NCI-H526 treated with DMSO at 0.1 percent for 48 hours (cell line): ENCODE measurements around the gene MOV10.
"Not testable (repeated sequence)": the region's sequence is repeated elsewhere in the genome, so short reads cannot be mapped to it uniquely, and the experiment has no call there.

Experiments
- DNase-seq: peaks from one replicate; lab custom pipeline; 2025; lab: John Stamatoyannopoulos, UW

The MOV10 gene, protein sequence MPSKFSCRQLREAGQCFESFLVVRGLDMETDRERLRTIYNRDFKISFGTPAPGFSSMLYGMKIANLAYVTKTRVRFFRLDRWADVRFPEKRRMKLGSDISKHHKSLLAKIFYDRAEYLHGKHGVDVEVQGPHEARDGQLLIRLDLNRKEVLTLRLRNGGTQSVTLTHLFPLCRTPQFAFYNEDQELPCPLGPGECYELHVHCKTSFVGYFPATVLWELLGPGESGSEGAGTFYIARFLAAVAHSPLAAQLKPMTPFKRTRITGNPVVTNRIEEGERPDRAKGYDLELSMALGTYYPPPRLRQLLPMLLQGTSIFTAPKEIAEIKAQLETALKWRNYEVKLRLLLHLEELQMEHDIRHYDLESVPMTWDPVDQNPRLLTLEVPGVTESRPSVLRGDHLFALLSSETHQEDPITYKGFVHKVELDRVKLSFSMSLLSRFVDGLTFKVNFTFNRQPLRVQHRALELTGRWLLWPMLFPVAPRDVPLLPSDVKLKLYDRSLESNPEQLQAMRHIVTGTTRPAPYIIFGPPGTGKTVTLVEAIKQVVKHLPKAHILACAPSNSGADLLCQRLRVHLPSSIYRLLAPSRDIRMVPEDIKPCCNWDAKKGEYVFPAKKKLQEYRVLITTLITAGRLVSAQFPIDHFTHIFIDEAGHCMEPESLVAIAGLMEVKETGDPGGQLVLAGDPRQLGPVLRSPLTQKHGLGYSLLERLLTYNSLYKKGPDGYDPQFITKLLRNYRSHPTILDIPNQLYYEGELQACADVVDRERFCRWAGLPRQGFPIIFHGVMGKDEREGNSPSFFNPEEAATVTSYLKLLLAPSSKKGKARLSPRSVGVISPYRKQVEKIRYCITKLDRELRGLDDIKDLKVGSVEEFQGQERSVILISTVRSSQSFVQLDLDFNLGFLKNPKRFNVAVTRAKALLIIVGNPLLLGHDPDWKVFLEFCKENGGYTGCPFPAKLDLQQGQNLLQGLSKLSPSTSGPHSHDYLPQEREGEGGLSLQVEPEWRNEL

DNA sequence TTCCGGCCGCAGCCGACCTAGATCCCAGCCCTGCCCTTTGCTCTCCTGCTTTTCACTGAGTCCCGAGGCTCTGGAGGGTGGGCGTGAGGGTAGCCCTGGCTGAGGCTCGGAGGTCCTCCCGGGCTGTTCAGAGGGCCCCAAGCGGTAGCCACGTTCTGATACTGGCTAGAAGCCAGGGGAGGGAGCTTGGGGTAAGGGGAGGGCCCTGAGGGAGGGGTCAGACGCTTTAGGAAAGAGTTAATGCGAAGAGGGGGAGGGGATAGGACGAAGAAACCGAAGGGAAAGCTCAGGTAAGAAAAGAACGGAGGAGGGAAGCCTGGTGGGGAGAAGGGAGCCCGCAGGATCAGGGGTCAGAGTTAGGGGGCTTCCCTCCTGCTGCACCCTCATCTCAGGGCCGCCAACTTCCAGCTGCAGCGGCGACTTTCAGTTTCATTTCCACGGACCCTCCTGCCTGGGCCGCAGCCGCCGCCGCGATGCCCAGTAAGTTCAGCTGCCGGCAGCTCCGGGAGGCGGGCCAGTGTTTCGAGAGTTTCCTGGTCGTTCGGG lies at the start of gene MOV10:
TSS of gene MOV10 (plus strand) at position 220 of the 546 bp plus-strand sequence. CDS start at position 474, 254 bp downstream.
- peak; percentile 82 for DNase-seq

DNA sequence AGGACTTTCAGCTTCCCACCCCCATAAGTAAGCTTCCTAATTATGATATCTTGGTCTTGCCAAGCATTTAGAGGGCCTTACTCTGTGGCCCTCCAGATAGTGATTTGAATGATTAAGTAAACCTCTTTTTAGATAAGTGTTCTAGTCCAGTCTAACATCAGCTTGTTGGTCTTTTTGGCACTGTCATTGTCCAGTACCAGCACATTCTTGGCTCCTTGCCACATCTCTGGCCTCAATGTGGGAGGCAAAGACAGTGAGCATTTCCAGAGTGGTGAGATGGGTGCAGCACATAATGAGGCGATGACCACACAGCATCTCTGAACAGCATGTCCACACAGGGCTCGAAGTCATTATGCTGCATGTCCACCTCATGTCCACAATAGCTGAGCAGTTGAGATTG lies 48.8 kb upstream of the MOV10 start:
- no peak for DNase-seq

DNA sequence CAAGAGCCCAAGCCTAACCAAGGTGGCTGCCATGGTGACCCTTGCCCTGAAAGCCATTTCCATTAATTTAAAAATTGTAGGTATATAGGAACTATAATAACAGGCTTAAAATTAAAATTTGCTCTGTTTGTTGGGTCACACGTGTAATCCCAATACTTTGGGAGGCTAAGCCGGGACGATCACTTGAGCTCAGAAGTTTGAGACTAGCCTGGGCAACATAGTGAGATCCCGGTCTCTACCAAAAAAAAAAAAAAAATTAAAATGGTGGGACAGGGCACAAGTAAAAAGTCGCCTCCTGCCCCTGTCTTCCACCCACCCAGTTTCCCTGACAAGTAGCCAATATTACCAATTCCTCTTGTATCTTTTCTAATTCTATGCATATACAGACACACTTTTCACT lies 48.3 kb upstream of the MOV10 start:
- DNase-seq, result no peak

DNA sequence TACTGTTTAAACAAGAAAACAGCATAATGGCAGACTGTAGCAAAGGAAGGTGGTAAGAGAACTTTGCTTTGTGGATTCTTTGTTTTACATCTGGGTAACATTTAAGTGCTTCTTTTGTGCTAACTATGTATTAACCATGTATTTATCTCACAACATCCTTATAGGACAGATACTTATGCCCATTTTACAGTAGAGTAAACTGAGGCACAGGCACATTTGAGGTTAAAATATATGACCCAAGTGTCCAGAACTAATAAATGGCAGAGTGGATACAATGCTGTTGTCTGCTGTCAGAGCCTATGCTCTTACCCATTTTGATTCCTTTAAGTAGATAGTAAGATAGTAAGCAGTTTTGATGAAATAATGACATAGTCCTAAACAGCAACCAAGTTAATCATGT lies 47.6 kb upstream of the MOV10 start:
- no peak for DNase-seq

DNA sequence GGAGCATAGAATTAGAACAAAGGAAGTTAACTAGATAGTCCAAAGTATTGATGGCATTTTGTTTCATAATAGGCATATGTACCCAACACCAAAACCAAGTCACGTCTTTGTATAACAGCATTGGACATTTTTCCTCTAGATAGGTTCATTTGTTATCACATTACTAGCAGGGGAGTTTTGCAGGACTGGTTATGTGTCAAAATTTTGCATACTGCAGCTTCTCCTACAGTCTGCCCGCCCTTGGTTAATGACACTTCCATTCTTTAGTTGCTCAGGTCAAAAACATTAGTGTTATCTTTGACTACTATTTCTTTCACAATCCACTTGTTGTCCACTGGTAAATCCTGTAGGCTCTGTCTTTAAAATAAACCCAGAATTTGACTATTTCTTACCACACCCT lies 45.9 kb upstream of the MOV10 start:
- DNase-seq, result no peak

DNA sequence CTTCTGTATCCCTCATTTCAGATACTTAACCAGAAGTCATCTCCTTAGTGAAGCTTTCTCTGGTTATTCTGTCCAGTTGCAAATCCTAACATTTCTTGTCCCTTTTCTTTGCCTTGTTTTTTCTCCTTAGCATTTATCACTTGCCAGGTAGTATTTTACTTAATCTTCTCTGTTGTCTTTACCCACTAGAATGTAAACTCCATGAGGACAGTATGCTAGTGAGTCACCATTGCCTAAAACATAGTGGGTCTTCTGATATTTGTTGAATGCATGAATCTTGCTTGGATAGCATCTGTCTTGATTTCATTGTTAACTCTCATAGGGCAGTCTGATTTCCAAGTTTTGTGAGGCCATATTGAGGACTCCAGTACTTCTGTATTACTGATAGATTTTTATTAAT lies 45.2 kb upstream of the MOV10 start:
- no peak for DNase-seq

DNA sequence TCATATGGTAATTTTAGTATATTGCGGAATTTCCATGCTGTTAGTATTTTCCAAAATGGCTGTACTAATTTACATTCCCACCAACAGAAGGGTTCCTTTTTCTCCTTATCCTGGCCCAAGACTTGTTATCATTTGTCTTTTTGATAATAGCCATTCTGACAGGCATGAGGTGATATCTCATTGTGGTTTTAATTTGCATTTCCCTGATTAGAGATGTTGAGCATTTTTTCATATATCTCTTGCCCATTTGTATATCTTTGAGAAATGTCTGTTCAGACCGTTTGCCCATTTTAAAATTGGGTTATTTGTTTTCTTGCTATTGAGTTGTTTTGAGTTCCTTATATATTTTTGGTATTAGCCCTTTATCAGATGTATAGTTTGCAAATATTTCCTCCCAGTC lies 40.8 kb upstream of the MOV10 start:
- no peak for DNase-seq

DNA sequence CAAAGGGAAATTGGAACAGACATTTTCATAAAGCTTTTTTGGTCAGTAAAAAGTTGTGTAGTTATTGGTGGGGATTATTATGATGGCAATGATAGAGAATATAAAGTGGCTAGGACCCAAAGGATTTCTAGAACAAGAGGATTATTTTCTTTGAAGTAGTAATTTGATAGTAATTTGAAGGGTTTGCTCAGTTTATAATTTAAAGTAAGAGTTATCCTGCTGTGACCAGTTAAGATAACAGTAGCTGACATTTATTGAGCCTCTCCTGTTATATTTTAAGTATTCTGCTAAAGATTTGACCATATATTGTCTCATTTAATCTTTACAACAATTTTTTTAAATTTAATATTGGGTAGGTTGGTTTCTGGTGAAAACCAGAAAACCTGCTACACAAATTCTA lies 40.1 kb upstream of the MOV10 start:
- DNase-seq, result no peak

DNA sequence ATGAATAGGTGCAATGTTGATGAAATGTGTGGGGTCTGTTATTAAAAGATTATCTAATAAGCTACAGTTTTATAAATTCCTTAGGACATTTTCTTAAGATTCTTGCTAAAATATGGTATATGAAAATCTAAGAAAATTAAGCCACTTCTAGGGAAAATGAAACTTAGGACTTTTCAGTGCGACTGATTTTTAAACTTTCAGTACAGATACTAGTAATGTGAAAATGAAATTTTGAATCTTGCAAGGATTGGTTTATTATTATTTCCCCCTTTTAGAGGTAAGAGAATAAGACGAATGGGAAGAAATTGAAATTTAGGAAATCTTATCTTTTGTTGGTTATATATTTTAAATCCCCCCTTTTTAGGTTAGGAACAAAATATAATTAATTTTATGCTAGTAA lies 38.4 kb upstream of the MOV10 start:
- no peak for DNase-seq

DNA sequence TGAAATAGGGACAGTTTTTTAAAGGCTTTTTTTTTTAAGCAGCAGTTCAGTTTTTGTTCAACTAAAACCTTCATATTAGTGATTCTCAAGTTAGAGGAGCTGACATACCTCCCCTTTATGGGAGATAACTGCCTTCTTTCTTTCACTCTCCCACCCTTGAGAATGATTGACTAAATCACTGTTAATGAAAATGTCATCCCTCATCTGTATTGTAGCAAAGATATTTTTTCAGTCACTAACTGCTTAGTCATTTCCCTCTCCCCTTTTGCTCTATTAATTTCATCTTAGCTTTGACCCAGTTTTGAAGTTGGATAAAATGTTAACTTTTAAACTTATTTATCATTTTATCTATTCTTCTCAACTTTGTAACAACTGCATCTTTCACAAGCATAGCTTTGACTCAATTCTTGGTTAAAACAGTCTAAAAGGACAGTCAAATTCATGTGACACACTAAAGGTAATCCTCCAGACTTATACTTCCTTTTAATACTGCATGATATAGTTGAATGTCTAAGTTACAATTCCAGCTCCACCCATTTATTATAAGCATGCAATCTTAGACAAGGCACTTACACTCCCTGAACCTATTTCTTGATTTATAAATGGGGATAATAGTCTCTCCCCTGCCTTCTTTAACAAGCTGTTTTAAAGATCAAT lies 37.7 kb upstream of the MOV10 start:
- DNase-seq, result no peak

DNA sequence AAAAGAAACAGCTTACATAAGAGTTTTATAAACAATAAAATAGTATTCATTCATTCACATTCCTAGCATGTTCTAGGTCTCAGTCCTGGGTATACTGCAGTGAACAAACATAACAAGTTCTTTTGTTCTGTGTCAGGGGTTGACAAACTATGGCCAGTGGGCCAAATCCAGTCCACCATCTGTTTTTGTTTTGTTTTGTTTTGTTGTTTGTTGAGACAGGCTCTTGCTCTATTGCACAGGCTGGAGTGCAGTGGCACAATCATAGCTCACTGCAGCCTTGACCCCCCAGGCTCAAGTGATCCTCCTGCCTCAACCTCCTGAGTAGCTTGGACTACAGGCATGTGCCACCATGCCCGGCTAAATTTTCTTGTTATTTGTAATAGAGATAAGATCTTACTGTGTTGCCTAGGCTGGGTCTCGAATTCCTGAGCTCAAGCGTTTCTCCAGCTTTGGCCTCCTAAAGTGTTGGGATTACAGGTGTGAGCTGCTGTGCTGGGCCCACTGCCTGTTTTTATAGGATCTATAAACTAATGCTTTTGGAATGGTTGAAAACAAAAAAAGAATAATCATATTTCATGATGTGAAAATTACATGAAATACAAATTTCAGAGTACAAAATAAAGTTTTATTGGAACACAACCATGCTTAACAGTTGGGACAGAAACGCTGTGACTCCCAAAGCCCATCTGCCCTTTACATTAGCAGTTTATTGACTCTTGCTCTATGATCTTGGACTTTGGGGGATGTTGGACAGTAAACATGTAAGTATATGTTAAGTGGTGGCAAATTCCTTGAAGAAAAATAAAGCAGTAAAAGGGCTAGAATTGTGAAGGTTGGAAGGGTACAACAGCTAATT lies 37.0 kb upstream of the MOV10 start:
- DNase-seq, result no peak

DNA sequence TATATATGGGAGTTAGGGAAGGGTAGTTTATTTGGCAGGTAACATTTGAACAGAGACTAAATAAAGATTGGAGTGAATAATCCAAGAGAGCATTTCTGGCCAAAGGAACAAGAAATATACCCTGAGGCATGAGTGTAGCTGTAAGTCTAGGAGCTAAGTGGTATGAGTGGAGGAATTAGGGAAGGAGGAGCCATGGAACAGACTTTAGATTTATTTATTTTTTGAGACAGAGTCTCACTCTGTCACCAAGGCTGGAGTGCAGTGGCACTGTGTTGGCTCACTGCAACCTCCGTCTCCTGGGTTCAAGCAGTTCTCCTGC lies 36.4 kb upstream of the MOV10 start:
- DNase-seq, result no peak

DNA sequence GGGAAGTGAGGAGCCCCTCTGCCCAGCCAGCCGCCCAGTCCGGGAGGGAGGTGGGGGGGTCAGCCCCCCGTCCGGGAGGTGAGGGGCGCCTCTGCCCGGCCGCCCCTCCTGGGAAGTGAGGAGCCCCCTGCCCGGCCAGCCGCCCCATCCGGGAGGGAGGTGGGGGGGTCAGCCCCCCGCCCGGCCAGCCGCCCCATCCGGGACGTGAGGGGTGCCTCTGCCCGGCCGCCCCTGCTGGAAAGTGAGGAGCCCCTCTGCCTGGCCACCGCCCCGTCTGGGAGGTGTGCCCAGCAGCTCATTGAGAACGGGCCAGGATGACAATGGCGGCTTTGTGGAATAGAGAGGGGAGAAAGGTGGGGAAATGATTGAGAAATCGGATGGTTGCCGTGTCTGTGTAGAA lies 34.0 kb upstream of the MOV10 start:
- DNase-seq, result not testable (repeated sequence)

DNA sequence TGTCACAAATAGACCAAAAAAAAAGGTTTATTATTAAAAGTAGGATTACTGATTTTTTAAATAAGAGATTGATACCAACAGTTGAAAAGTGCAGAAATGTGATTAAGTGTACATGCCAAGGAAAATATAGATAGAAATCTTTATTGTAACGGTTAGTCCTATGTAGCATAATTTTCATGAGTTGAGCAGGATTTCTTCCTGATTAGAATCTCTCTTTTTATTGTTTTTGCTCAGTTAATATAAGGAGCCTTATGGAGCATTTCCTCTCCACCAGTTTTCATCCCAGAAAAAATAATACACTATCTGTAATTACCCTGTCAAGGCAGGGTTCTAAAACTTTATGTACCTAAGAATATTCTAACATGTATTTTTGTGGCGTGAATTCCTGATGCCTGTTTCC lies 31.4 kb upstream of the MOV10 start:
- DNase-seq, result no peak

DNA sequence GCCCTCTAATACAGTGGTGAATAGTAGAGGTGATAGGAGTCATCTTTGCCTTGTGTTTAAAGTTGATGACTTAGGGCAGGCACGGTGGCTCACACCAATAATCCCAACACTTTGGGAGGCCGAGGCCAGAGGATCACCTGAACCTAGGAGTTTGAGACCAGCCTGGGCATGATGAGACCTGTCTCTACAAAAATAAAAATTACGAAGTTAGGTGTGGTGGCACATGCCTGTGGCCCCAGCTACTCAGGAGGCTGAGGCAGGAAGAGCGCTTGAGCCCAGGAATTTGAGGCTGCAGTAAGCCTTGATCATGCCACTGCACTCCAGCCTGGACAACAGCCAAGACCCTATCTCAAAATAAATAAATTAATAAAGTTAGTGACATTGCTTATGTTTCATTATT lies 28.2 kb upstream of the MOV10 start:
- no peak for DNase-seq

DNA sequence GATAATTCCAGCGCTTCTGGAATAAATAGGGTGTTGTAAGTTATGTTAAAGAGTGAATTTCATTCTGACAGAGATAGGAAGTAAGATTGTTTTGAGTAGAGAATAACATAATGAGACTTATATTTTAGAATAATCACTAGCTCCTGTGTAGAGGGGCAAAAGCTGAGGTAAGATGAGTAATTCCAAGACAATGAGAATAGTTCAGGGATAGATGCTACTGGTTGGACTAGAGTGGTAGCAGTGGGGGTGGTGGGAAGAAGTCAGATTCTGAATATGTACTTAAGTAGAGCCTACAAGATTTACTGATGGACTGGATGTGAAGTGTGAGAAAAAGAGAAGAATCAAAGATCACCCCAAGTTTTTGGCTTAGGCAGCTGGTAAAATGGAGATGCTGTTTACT lies 23.3 kb upstream of the MOV10 start:
- no peak for DNase-seq

DNA sequence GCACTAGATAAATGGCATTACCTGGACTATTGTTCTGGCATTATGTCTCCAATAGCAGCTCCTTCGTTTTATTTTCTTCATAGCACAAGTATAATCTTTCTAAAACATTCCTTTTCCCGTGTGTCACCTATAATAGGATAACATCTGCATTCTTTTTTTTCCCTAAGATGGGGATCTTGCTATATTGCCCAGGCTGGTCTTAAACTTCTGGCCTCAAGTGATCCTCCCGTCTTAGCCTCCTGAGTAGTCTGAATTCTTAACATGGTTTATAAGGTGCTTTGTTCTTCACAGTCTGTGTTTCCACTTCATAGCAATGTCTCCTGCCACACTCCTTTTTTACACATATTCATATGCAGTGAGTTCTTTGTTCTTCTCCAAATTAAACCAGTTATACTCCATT lies 8.6 kb upstream of the MOV10 start:
- DNase-seq, result no peak

DNA sequence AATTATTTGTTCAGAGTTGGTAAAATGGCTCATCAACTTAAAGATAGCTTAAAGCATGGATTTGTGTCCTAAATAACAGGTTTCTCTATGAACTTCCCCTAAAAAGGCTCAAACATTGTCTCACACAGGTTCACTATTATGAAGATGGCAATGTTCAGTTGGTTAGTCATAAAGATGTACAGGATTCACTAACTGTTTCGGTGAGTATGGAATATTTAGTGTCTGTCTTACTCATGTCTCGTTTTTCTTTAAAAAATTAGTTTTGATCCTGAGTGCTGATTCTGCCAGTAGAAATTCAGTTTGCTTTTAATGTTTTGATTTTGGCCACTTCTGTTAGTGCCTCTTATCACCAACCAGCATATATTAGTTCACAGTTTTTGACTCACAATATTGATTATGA lies 7.5 kb upstream of the MOV10 start:
- no peak for DNase-seq

DNA sequence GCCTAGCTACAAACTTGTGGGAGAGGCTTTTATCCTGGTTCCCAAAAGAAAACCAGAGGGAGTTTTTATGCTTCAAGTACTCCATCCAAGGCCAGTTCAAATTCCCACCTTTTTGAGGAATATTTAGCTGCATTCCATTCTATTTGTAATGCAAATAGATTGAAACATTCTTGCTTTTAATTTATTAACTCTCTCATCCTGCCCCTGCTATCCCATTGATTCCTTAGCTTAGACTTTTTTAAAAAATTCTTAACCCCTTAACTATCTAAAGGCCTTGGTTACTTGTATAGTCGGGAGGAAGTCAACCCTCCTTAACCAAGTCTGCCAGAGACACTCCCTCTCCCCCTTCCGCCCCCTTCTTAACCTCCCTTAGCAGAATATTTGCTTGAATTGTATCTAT lies 2.5 kb upstream of the MOV10 start:
- no peak for DNase-seq

DNA sequence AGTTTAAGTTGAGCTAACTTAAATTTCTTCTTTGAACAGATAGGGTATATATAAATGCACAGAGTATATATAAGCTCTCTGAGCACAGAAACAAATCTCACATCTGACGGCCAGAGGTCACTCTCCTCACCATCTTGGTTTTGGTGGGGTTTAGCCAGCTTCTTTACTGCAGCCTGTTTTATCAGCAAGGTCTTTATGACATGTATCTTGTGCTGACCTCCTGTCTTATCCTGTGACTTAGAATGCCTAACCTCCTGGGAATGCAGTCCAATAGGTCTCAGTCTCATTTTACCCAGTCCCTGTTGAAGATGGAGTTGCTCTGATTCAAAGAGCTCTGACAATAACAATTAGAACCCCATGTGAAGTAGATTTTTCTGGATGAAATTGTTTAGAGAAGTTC lies 1.6 kb upstream of the MOV10 start:
- DNase-seq, result no peak
